CD4-positive, alpha-beta T cell treated with Interleukin-15 for 4 hours (primary cell): ENCODE measurements around the gene NUDCD3.

Experiments
- DNase-seq: peaks from one replicate; pipeline ENCODE4 v3.0.0-alpha.2; 2020; ENCODE audit warnings: low spot score

Gene NUDCD3

DNA sequence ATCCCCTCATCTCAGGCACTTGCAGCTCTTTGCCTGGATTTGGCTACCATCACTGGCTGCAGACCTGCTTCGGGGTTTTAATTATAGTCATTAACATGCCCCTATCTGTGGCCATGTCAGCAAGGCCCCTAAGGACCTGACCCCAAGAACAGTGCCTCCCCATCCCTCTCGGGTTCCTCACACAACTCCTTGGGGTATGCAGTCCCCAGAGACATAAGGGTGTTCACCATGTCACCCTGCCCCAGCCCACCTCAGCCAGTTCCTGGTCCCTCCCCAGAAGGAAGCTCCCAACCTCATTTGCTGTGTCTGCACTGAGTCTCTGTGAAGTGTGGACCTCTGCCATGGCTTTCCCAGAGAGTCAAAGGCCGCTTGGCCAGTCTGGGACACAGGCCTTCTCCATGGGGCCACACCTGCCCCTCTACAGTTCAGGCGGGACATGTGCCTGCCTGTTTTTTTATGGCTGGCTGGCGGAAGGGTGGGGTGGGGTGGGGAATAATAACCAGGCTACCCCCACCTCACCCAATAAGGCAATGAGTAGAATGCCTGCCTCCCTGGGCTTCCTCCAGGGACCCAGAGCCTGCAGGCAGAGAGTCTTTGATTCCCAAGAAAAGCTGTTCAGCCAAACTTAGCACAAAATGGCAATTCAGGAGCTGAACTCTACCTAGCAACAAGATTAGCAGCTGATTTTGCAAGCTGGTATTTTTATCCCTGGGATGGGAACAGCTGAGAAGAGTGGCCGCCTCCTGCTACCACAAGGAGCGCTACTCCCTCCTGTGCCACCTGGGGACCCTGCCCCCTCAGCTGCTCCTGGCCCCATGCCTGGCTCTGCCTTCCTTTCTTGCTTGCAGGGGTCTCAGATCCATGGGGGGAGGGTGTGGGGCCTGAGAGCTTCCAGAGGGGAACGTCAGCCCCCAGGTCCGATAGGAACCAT lies 141.3 kb downstream of the NUDCD3 start:
- DNase-seq, result no peak

DNA sequence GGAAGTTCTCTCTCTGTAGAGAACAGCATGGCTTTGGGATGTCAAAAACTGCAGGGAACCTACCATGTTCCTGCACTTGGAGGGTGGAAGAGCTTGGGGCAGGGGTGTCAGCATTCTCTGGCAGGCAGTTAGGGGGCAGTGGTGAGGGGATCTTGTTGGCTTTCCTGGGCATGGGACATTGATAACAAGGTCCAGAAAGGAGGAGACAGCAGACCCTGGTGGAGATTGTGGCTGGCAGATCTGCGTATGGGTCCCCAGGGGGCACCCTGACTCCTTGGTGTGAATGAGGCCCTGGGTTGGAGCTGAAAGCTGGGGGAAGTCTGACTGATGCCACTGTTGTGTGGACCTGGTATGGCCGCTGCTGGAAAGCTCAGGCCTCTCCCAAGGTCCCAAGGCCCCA lies 142.2 kb downstream of the NUDCD3 start:
- DNase-seq, result no peak

DNA sequence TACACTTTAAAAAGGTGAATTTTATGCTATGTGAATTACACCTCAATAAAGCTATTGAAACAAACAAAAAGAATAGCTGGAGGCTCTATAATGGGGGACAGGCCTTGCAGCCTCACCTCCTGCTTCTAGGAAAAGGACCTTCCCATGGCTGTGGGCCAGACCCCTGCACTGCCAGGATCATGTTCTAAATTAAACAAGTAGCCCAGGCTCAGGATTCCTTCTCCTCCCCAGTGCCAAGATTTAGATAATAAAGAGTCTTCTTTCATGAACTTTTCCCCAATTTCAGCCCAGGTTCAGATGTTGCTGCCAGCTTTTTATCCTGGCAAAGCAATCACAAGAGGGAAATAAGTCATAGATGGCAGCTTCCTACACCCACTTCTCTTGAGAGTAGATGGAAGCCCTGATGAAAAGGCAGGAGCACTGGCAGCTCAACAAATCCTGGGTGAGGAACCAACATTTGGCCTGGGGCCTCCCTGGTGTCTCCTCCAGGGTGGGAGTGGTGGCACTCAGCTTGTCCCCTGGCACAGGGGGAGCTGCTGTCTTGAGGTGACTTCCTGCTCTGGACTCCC lies 142.8 kb downstream of the NUDCD3 start:
- DNase-seq, result no peak

DNA sequence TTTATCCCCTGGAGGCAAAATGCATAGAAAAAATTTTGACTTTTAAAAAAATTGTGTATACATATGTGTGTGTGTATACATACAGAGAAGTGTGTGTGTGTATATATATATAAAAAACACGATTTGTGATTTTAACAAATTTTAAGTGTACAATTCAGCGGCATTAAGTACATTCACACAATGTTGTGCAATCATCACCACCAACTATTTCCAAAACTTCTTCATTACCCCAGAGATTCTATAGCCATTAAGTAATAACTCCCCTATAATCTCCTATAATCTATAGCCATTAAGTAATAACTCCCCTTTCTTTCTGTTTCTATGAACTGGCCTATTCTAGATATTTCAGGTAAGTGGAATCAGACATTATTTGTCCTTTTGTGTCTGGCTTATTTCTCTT lies 144.4 kb downstream of the NUDCD3 start:
- no peak for DNase-seq

DNA sequence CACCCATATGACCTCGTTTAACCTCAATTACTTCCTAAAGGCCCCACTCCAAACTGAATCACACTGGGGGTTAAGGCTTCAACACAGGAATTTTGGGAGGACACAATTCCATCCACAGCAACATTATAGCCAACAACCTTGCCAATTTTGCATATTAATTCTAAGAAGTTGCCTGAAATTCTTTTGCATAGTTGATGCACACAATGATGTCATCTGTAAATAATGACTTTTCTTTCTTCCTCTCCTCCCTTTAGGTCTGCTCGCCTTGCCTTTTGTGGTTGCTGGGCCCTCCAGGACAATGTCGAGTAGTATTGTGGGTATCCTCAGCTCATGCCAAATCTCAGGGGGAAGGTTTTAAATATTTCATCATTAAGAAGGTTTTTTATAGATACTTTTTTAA lies 149.1 kb downstream of the NUDCD3 start:
- DNase-seq, result no peak

DNA sequence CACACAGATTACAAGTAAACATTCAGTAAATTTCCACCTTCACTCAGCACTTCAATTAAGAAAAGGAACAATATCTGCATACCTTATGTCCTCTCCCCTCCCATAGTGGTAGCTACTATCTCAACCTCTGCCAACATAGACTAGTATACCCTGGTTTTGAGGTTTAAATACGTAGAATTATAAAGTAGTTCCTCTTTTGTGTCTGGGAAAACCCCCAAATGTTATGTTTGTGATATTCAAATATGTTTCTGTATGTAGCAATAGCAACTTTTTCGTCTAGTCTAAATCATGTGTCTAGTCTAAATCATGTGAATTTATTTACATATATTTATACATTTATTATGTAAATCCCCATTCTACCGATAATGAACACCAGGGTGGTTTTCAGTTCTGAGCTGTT lies 151.9 kb downstream of the NUDCD3 start:
- DNase-seq, result no peak

DNA sequence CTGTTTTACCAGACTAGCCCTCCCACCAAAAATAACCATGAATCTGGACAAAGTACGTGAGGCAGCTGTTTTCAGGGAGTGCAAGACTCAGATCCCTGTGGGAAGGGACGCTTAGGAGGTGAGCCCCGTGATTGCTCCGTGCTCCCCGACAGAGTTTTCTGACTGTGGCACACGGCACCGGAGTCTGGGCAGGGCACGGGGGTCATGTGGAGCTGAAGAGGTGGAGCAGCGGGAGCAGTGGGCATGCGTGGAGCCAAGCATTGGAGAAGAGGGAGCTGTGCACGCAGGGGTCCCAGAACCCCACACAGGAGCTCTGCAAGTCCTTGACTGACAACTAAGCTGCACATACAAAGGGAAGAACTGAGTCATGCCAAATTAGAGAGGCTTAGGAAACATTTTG lies 154.0 kb downstream of the NUDCD3 start:
- no peak for DNase-seq

DNA sequence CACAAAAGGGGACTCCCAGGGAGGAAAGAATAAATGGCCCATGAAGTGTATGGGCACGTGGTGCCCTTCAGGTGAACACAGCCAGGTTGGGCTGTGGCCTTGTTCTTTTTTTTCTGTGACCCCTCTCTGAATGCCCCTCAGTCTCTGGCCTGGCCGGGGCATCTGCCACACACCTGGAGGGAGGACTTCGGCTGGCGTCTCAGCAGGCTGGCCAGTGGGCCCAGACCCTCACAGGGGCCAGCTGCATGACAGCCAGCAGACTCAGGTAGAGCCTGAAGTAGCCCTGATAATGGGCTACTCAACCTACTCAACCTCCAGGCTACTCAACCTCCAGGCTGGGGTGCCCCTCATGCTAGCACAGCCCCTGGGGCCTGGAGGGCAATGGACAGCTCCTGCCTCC lies 155.3 kb downstream of the NUDCD3 start:
- DNase-seq, result no peak

DNA sequence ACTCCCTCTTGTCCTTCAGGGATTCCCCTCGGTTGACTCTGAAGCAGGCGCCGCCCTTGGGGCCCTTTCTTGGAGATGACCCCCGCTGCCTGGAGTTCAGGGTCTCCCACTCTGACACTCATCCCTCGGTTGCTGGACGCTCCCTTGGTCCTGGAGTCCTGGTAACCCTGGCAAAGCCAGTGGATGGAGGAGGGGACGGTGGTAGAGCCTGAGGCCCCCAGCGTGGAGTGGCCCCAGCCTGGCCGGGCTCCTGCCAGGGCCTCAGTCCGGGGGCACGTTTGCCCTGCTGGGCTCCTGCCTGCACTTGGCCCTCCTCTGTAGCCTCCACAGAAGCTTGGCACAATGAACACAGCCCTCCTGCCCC lies 155.7 kb downstream of the NUDCD3 start:
- DNase-seq, result no peak

DNA sequence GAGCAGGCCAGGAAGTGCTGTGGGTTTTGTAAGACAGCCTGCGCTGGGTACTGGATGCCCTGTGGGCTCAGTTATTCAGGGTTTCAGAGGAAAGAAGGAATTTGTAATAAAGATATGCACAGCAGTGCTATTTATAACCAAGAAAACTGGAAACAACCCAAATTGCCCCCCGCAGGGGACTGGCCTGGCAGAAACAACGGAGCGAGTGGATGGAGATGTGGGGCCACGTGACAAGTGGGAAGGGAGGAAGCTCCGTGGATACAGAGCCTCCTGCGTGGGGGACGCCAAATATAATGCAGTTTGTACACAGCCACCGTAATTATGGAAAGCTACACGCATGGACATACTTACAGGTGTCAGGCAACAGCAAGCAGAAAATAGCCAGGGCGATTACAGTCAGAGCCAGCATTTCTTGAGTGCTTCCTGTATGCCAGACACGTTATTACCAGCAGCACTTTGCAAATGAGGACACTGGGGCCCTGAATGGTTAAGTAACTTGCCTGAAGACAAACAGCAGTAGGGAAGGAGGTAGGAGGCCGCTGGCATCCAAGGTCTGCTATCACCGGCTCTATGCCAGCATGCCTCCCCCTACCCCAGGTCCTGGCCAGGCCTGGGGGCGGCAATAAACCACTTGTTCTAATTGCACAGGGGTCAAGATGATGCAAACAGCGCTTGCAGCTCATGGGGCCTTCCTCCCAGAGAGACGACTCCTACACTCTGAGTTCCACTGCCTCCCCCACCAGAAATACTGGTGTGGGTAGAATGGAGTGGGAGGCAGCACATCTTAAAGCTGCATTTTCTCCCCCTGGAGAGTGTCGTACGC lies 156.3 kb downstream of the NUDCD3 start:
- no peak for DNase-seq

DNA sequence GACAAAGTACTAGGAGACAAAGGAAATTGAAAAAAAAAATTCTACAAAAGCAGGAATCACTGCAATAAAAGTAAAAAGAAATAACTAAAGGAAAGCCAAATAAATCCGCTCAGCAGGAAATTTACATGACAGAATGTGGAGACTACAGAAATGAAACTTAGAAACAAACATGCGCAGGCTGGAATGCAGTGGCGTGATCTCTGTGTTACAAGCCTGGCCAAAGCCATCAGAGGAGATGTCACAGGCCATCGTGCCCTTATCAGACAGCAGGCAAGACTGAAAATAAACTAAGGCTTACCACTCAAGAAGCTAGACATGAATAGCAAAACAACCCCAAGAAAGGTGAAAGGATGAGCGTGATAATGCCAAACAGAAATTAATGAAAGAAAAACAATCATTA lies 158.8 kb downstream of the NUDCD3 start:
- no peak for DNase-seq

DNA sequence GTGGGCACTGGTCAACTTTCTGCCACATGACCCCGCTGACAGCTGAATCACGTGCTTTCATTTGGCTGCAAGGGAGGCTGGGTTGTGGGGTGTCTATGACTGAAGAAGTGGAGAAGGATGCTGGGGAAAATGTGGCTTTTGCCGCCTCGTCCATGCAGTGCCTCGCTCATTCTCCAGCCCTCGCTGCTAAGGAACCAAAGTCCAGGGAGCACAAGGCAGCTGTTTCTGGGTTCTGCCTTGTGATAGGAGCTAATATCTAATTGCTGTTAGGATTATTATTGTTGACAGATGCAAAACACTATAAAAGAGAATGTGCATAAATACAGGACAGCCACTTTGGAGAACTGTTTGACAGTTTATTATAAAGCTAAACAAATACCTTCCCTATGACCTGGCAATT lies 160.1 kb downstream of the NUDCD3 start:
- DNase-seq, result no peak

DNA sequence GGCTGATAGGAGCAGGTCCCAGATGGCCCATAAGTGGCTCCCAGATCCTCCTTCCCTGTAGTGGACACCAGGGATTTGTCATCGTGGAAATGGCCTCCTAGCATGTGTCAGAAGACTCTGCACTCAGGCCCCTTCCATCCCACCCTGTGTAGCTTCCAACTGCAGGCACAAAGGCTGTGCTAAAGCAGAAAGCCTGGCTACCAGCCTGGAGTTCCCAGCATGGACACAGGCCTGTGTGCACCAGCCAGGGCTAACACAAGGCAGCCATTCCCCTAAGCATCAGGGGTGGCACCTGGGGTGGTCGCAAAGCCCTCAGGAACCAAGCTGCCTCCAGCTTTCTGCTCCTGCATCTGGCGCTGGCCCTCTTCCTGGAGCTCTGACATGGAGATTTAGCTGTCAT lies 160.6 kb downstream of the NUDCD3 start:
- no peak for DNase-seq
